Fibroblast of mammary gland (primary cell): ENCODE measurements around the gene TMEM165.
"Not testable (repeated sequence)": the region's sequence is repeated elsewhere in the genome, so short reads cannot be mapped to it uniquely, and the experiment has no call there.

Experiments
- DNase-seq: peaks from one replicate; pipeline ENCODE4 v3.0.0-alpha.2; 2010; ENCODE audit warnings: low read depth
- H3K4me3 ChIP-seq: 2 replicates; pipeline ENCODE4 v1.5.1; 2011; ENCODE audit warnings: low read depth, mild to moderate bottlenecking, low read length, moderate library complexity; ENCODE audit not compliant: control insufficient read depth
- CTCF ChIP-seq: conservative IDR thresholded peaks from 2 replicates; pipeline ENCODE4 v1.5.1; 2011; ENCODE audit warnings: low read depth, low read length, inconsistent platforms; ENCODE audit not compliant: control insufficient read depth, insufficient read depth

Gene TMEM165

GRCh38 chr4:55358668-55359067 lies 37.1 kb upstream of the TMEM165 start:
- DNase-seq: peak; percentile 94
- H3K4me3 ChIP-seq: no peak overlapping the region
- no peak for TF ChIP-seq CTCF

- DNase-seq: peak; percentile 53
Observed at GRCh38 chr4:55359397-55359916, 36.3 kb upstream of the TMEM165 start.

GRCh38 chr4:55362938-55363337 lies 32.8 kb upstream of the TMEM165 start:
- DNase-seq: peak; percentile 37
- H3K4me3 ChIP-seq: not testable (repeated sequence)

More at GRCh38 chr4:55359397-55359916, 36.3 kb upstream of the TMEM165 start:
- no peak overlapping the region for H3K4me3 ChIP-seq
- no peak for TF ChIP-seq CTCF

GRCh38 chr4:55363691-55364351 lies 31.9 kb upstream of the TMEM165 start:
- TF ChIP-seq CTCF: no peak

GRCh38 chr4:55364691-55365344 lies 30.9 kb upstream of the TMEM165 start:
- TF ChIP-seq CTCF: no peak
- H3K4me3 ChIP-seq: no peak overlapping the region
- no peak for DNase-seq

More at GRCh38 chr4:55363691-55364351, 31.9 kb upstream of the TMEM165 start:
- DNase-seq: peak; percentile 32
- no peak overlapping the region for H3K4me3 ChIP-seq

- TF ChIP-seq CTCF: no peak
- DNase-seq: no peak
- H3K4me3 ChIP-seq: no peak overlapping the region
Observed at GRCh38 chr4:55365345-55365728, 30.4 kb upstream of the TMEM165 start.

GRCh38 chr4:55366621-55367020 lies 29.1 kb upstream of the TMEM165 start:
- H3K4me3 ChIP-seq: no peak overlapping the region
- TF ChIP-seq CTCF: no peak
- DNase-seq: no peak
